ENCODE results near the gene GAS5.

- TF ChIP-seq CTCF (IDR thresholded peaks at IDR 0.05; ENCODE audit: insufficient read depth, low read depth, low read length) (no peak), EZH2 (IDR thresholded peaks at IDR 0.05; ENCODE audit: insufficient read depth, low read length) (no peak)
Measured at GRCh38 chr1:173853074-173853473, 14.7 kb downstream of the GAS5 start.

Measured in astrocyte (in vitro differentiated cells and primary cell).